Transverse colon (tissue), 4 donors: ENCODE measurements around the gene SLC5A4. TPM values are rescaled to one million over a fixed set of nuclear protein-coding genes. Genes with fewer than 3 reads are reported as not detected.
"Not testable (repeated sequence)": the region's sequence is repeated elsewhere in the genome, so short reads cannot be mapped to it uniquely, and the experiment has no call there.

Source experiments
- DNase-seq: peaks from one replicate; pipeline ENCODE4 v3.0.0-alpha.2; 2019
- H3K27ac ChIP-seq, 4 donors: fragments of 200-600 bp; sonication (generic); 2 replicates each; pipeline ENCODE4 v1.5.1; 2016 to 2018; ENCODE audit warnings: inconsistent platforms in 4 of 4
- H3K27me3 ChIP-seq: fragments of 200-600 bp; sonication (generic); 2 replicates; pipeline ENCODE4 v1.5.1; 2017; ENCODE audit warnings: inconsistent platforms
- H3K36me3 ChIP-seq, 4 donors: fragments of 200-600 bp; sonication (generic); 2 replicates each; pipeline ENCODE4 v1.5.1; 2017 to 2019; ENCODE audit warnings: inconsistent platforms in 4 of 4
- H3K4me1 ChIP-seq, 4 donors: fragments of 200-600 bp; sonication (generic); 2 replicates each; pipeline ENCODE4 v1.5.1; 2017 to 2020; ENCODE audit warnings: inconsistent platforms in 4 of 4
- H3K4me3 ChIP-seq, 4 donors: fragments of 200-600 bp; sonication (generic); 1 replicate in 1 of 4; 2 replicates in 3 of 4; pipeline versions ENCODE4 v1.5.1 to v1.6.1; 2017 to 2019; ENCODE audit warnings: inconsistent platforms in 4 of 4
- H3K9me3 ChIP-seq, 2 donors: fragments of 200-600 bp; sonication (generic); 2 replicates each; pipeline ENCODE4 v1.5.1; 2017 to 2019; ENCODE audit warnings: inconsistent platforms in 2 of 2
- EP300 ChIP-seq: sonication (generic); formaldehyde crosslinking; IDR thresholded peaks from one replicate; pipeline ENCODE4 v1.6.1; 2017; ENCODE audit warnings: antibody characterized with exemption, low read depth
- POLR2A ChIP-seq: fragments of 450-650 bp; IDR thresholded peaks from one replicate; pipeline ENCODE4 v1.6.1; 2016; ENCODE audit warnings: antibody characterized with exemption, mild to moderate bottlenecking, moderate library complexity
- POLR2AphosphoS5 ChIP-seq, 3 donors: sonication (generic); formaldehyde crosslinking; IDR thresholded peaks; one replicate each; pipeline ENCODE4 v1.6.1; 2016; ENCODE audit warnings: antibody characterized with exemption in 3 of 3
- WGBS, 2 donors: methylation state at CpG; one replicate each; pipeline ENCODE4 v1.1.5; 2018; ENCODE audit warnings: low coverage in 1 of 2; 5-methylcytosine and 5-hydroxymethylcytosine counted together
- in situ Hi-C, 4 donors: fragments of 200-750 bp; cut with MboI; loops; one replicate each; pipeline versions ENCODE4 v1.15.0 to v1.15.1; 2017; ENCODE audit warnings: low sequenced_read_pairs in 3 of 4, low pct_ligation_motif_present in 1 of 4, low pct_unique_long_range_greater_than_20kb in 1 of 4
- intact Hi-C: fragments of 100-400 bp; cut with DNase I; formaldehyde crosslinking; loops from one replicate; pipeline ENCODE4 v1.15.1; 2023; ENCODE audit warnings: low total_unique reads
- total RNA-seq, 4 donors: library from RNA; depleted of rRNA; stranded (reverse); fragments of >200 nt; gene quantifications; one replicate each; pipeline ENCODE4 v1.1.0, GENCODE V29; 2016
- TF ChIP-seq, protein P1 (sequence below), 5 experiments: fragments of 200-600 bp in 3 of 5; fragments of 450-650 bp in 2 of 5; sonication (generic) in 3 of 5; IDR thresholded peaks; 1 replicate in 2 of 5; 2 replicates in 3 of 5; pipeline ENCODE4 v1.5.1; 2016 to 2017; ENCODE audit warnings: antibody characterized with exemption in 5 of 5, inconsistent platforms in 3 of 5, mild to moderate bottlenecking in 2 of 5, moderate library complexity in 1 of 5

SLC5A4 gene
- total RNA-seq, 4 donors from 2014 or later, result 0.41 TPM; not detected in 3

DNA sequence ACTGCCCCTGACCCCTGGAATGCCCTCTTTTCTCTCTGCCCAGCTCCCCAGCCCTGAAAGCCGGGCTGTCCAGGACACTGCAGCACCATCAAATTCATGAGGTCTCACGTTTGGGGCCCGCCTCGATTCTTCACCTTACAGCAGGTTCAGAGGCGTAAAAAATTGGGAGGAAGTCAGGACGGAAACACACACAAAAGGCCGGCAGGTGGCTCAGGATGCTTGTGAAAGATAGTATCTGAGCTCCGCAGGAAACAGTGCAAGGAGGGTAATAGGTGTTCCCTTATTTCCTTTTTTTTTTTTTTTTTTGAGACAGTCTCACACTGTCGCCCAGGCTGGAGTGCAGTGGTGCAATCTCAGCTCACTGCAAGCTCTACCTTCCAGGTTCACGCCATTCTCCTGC lies 54.4 kb downstream of the SLC5A4 start:
- Histone ChIP-seq H3K9me3 (no peaks in the 10 kb centered on the region), H3K27me3 (peaks cover 51% of the 10 kb centered on the region), H3K36me3 (no peaks in the 10 kb centered on the region), H3K4me1 (peaks cover 0 to 12% (median 7%) of the 10 kb centered on the region in 4 donors), H3K4me3 (no peak overlapping the region), H3K27ac (no peak overlapping the region)
- intact Hi-C loops (no loop called here), in situ Hi-C loops (no loop called here)
- WGBS, 2 donors, result 76 to 77% methylated on average over 3 to 10 of the region's 10 CpGs
- DNase-seq, result no peak
- TF ChIP-seq POLR2AphosphoS5 (IDR thresholded peaks at IDR 0.05), result no peak
- no peak for TF ChIP-seq POLR2A
- TF ChIP-seq EP300, result no peak

DNA sequence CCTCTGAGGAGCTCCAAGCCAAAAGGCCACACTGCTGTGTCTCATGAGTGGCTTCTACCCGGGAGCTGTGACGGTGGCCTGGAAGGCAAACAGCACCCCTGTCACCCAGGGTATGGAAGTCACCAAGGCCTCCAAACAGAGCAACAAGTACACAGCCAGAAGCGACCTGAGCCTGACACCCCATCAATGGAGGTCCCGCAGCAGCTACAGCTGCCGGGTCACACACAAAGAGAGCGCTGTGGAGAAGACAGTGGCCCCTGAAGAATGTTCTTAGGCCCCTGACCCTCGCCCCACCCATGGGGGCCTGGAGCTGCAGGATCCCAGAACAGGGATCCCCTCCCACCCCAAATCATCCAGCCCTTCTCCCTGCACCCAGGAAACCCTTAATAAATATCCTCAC lies 55.2 kb downstream of the SLC5A4 start:
- Histone ChIP-seq H3K9me3 (no peaks in the 10 kb centered on the region), H3K36me3 (no peaks in the 10 kb centered on the region), H3K4me3 (no peak overlapping the region), H3K4me1 (peaks cover 0 to 12% (median 7%) of the 10 kb centered on the region in 4 donors), H3K27me3 (peaks cover 56% of the 10 kb centered on the region), H3K27ac (no peak overlapping the region)
- TF ChIP-seq, protein P1, sequence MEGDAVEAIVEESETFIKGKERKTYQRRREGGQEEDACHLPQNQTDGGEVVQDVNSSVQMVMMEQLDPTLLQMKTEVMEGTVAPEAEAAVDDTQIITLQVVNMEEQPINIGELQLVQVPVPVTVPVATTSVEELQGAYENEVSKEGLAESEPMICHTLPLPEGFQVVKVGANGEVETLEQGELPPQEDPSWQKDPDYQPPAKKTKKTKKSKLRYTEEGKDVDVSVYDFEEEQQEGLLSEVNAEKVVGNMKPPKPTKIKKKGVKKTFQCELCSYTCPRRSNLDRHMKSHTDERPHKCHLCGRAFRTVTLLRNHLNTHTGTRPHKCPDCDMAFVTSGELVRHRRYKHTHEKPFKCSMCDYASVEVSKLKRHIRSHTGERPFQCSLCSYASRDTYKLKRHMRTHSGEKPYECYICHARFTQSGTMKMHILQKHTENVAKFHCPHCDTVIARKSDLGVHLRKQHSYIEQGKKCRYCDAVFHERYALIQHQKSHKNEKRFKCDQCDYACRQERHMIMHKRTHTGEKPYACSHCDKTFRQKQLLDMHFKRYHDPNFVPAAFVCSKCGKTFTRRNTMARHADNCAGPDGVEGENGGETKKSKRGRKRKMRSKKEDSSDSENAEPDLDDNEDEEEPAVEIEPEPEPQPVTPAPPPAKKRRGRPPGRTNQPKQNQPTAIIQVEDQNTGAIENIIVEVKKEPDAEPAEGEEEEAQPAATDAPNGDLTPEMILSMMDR (IDR thresholded peaks at IDR 0.05), result no peak
- no peak for TF ChIP-seq POLR2AphosphoS5 (IDR thresholded peaks at IDR 0.05)
- TF ChIP-seq EP300, result no peak
- no peak for TF ChIP-seq POLR2A
- 40 to 75% methylated on average over 1 to 6 of the region's 7 CpGs for WGBS, 2 donors
- intact Hi-C loops, result no loop called here
- in situ Hi-C loops, result no loop called here
- DNase-seq, result no peak

DNA sequence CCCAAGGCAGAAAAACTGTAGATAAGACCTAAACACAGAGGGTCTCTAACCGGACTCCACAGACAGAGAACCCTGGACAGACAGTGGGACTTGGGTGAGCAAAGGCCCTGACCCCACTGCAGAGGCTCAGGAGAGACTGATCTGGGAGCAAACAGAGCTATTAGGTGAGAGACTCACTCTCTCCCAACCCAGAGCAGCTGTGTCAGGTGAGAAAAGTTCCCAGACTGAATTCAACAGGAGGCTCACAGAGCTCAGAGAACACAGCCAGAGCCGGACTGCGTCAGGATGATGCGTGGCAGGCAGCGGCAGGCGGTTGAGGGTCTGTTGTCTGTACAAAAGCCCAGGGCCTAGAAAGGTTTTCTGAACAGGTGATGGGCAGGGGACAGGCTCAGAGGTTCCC lies 55.8 kb downstream of the SLC5A4 start:
- WGBS, 2 donors, result 91% methylated on average over 6 of the region's 6 CpGs; no CpG with 5 or more reads in 1 of the 2 donors
- no peak overlapping the region for H3K27ac ChIP-seq

DNA sequence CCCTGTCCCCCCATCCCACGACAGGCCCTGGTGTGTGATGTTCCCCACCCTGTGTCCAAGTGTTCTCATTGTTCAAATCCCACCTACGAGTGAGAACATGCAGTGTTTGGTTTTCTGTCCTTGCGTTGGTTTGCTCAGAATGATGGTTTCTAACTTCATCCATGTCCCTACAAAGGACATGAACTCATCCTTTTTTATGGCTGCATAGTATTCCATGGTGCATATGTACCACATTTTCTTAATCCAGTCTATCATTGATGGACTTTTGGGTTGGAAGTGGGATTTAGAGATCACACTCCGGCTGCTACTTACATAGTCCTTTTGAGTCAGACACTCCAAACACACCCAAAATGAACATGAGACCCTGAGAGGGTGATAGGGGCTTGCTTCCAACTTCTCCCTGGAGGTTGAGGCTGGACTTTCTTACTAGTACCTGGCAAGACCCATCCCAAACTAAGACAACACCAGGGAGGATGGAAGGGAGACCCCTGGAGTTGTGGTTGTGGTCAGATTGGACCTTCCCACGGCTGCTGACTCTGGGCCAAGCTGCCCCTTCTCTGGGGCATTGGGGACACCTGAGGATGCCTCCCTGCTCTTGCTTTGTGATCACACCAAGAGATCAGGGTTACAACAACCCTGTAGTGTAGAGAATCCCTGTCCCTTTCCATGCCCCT lies 57.5 kb downstream of the SLC5A4 start:
- H3K36me3 ChIP-seq, H3K4me3 ChIP-seq, in situ Hi-C loops, H3K9me3 ChIP-seq, DNase-seq, intact Hi-C loops, H3K27ac ChIP-seq, H3K4me1 ChIP-seq: not testable (repeated sequence)
- WGBS, 2 donors, result 79 to 85% methylated on average over 4 to 5 of the region's 5 CpGs
- H3K27me3 ChIP-seq, result peaks cover 36% of the 10 kb centered on the region

More for the DNA sequence above, 55.8 kb downstream of the SLC5A4 start:
- Histone ChIP-seq H3K36me3 (no peaks in the 10 kb centered on the region), H3K27me3 (peaks cover 53% of the 10 kb centered on the region), H3K9me3 (no peaks in the 10 kb centered on the region), H3K4me3 (no peak overlapping the region), H3K4me1 (peaks cover 0 to 12% (median 7%) of the 10 kb centered on the region in 4 donors)
- TF ChIP-seq EP300, result no peak
- TF ChIP-seq, protein P1 (IDR thresholded peaks at IDR 0.05), result no peak
- no peak for TF ChIP-seq POLR2AphosphoS5 (IDR thresholded peaks at IDR 0.05)
- TF ChIP-seq POLR2A, result no peak
- in situ Hi-C loops (no loop called here), intact Hi-C loops (no loop called here)
- no peak for DNase-seq

DNA sequence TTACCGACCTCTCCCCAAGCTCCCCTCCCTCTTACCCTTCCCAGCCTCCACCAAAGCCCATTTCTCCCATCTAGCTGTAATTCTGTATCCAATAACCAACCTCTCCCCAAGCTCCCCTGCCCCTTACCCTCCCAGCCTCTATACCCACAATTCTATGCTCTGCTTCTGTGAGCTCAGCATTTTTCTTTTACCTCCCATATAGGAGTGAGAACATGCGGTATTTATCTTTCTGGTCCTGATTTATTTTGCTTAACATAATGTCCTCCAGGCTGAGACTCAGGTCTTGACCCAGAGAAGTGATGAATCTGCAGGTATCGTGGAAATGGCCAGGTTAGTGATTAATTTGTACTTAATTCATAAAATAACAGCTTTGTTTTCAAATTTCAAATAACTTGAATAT lies 59.2 kb downstream of the SLC5A4 start:
- H3K4me3 ChIP-seq, H3K4me1 ChIP-seq, in situ Hi-C loops, H3K27ac ChIP-seq, H3K36me3 ChIP-seq, intact Hi-C loops, DNase-seq, H3K9me3 ChIP-seq: not testable (repeated sequence)
- WGBS, 2 donors, result 69 to 75% methylated on average over 3 of the region's 3 CpGs
- H3K27me3 ChIP-seq, result peaks cover 27% of the 10 kb centered on the region

DNA sequence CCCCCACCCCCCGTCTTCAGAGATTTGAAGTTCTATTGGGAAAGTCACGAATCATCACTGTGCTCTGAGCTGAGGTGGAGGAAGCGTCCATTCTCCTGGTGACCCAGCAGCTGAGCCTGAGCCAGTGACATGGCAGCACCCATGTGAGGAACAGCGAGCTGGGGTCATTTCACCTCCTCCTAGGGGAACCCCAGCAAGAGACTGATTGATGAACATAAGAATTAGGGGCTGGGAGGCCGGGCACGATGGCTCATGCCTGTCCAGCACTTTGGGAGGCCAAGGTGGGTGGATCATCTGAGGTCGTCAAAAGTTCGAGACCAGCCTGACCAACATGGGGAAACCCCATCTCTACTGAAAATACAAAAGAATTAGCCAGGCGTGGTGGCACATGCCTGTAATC lies 61.8 kb downstream of the SLC5A4 start:
- 88% methylated on average over 9 of the region's 9 CpGs; no CpG with 5 or more reads in 1 of the 2 donors for WGBS, 2 donors
- H3K4me3 ChIP-seq, H3K27ac ChIP-seq, in situ Hi-C loops, H3K9me3 ChIP-seq, DNase-seq, H3K36me3 ChIP-seq, H3K4me1 ChIP-seq, intact Hi-C loops: not testable (repeated sequence)
- H3K27me3 ChIP-seq, result peaks cover 22% of the 10 kb centered on the region

DNA sequence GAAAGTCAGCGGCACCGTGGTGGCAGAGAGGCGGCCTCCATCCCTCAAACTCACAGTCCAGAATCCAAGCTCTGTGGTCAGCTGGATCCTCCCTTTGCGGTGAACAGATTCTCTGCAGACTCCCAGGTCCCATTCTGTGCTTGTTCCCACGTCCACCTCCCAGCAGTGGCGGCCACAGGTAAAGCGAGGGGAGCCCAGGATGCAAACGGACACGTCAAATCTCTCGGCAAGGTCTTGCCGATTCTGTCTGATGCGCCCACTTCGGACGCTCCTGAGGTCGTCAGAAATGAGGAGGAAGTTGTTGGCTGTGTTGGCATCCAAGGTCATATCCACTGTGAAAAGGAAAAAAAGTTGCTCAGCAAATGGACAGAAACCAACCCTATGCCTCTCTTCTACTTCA lies 64.1 kb downstream of the SLC5A4 start:
- 84 to 91% methylated on average over 7 to 15 of the region's 15 CpGs for WGBS, 2 donors
- not testable (repeated sequence) for DNase-seq

More for the DNA sequence above, 64.1 kb downstream of the SLC5A4 start:
- H3K36me3 ChIP-seq, in situ Hi-C loops, H3K4me1 ChIP-seq, H3K27me3 ChIP-seq, intact Hi-C loops, H3K27ac ChIP-seq, H3K9me3 ChIP-seq, H3K4me3 ChIP-seq: not testable (repeated sequence)
